ENCODE data around the gene TNS1. TPM values are rescaled to one million over a fixed set of nuclear protein-coding genes. Genes with fewer than 3 reads are reported as not detected.

TNS1 gene
- polyA plus RNA-seq, 3 donors, result 0.26 to 1.6 (median 1.5) TPM

DNA sequence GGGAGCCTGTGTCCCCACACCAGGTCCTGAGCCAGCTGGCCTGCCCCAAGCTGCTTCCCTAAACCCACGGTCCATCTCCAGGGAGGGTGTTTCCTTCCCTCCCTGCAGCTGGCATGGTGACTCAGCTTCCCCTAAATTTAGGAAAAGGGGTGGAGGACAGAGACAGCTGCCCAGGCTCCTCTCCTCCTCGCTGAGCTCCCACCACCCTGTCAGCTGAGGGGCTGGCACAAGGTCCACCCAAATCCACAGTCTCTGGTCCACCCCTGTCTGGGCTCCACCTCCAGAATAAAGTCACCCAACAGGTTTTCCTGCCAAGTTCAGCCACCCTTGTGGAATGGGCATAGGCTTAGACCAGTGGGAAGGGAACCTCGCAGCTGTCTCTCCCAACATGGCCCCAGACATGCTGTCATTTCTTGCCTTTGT lies 156.5 kb downstream of the TNS1 start:
- Histone ChIP-seq H3K9ac (ENCODE audit: insufficient read depth, low read length, poor library complexity, severe bottlenecking) (no peak overlapping the region), H3K4me2 (replicated peaks; ENCODE audit: extremely low read depth, low read length, poor library complexity, severe bottlenecking) (no peak overlapping the region), H3K79me2 (ENCODE audit: insufficient read depth, low read length) (no peaks in the 10 kb centered on the region), H2AFZ (ENCODE audit: insufficient read depth, low read depth, low read length, poor library complexity, severe bottlenecking) (no peak overlapping the region), H3K4me3 (replicated peaks in 1 of 3; ENCODE audit: low read depth in 2 of 3, low read length in 3 of 3) (no peak overlapping the region), H3K4me1 (ENCODE audit: control insufficient read depth in 1 of 2, insufficient read depth in 2 of 2, low read length in 2 of 2) (peaks cover 21 to 29% of the 10 kb centered on the region in 2 donors), H3K27ac (ENCODE audit: low read depth in 1 of 2, low read length in 2 of 2) (no peak overlapping the region), H3K36me3 (replicated peaks in 1 of 2; ENCODE audit: control insufficient read depth in 1 of 2, insufficient read depth in 2 of 2, low read length in 2 of 2) (peaks cover 0 to 21% of the 10 kb centered on the region in 2 donors), H4K20me1 (ENCODE audit: insufficient read depth, low read length) (no peaks in the 10 kb centered on the region), H3K27me3 (ENCODE audit: control insufficient read depth in 2 of 2, insufficient read depth in 2 of 2, low read length in 2 of 2) (peaks cover 0 to 14% of the 10 kb centered on the region in 2 donors), H3K9me3 (replicated peaks in 1 of 2; ENCODE audit: control insufficient read depth in 1 of 2, insufficient read depth in 1 of 2, low read length in 2 of 2) (peaks cover 21% of the 10 kb centered on the region in 2 donors)
- peaks cover 15 to 39% (median 19%) of the 10 kb centered on the region in 3 donors for H3K27me3 Mint-ChIP-seq (ENCODE audit: low read depth in 3 of 3)
- DNase-seq, result peak; percentile 46 to 71 (median 55)
- whole genome bisulfite sequencing (ENCODE audit: insufficient coverage), result 100% methylated on average over 1 of the region's 3 CpGs
- H3K4me1 Mint-ChIP-seq, result peaks cover 29% of the 10 kb centered on the region
- H3K36me3 Mint-ChIP-seq, result peaks cover 14 to 22% of the 10 kb centered on the region in 2 donors
- no peak overlapping the region for H3K4me3 Mint-ChIP-seq
- peaks cover 0 to 10% (median 2%) of the 10 kb centered on the region in 7 donors for H3K9me3 Mint-ChIP-seq
- TF ChIP-seq, protein P1, sequence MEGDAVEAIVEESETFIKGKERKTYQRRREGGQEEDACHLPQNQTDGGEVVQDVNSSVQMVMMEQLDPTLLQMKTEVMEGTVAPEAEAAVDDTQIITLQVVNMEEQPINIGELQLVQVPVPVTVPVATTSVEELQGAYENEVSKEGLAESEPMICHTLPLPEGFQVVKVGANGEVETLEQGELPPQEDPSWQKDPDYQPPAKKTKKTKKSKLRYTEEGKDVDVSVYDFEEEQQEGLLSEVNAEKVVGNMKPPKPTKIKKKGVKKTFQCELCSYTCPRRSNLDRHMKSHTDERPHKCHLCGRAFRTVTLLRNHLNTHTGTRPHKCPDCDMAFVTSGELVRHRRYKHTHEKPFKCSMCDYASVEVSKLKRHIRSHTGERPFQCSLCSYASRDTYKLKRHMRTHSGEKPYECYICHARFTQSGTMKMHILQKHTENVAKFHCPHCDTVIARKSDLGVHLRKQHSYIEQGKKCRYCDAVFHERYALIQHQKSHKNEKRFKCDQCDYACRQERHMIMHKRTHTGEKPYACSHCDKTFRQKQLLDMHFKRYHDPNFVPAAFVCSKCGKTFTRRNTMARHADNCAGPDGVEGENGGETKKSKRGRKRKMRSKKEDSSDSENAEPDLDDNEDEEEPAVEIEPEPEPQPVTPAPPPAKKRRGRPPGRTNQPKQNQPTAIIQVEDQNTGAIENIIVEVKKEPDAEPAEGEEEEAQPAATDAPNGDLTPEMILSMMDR (IDR thresholded peaks at IDR 0.05), result no peak
- intact Hi-C loops (cut with micrococcal nuclease), result loop anchor here in 1 of 2 donors (10.0 kb wide), 1 partner anchor 52 kb away; no protein-coding TSS in a partner anchor
- peak overlapping the region in 1 of 7 donors; percentile 21 for H3K27ac Mint-ChIP-seq

DNA sequence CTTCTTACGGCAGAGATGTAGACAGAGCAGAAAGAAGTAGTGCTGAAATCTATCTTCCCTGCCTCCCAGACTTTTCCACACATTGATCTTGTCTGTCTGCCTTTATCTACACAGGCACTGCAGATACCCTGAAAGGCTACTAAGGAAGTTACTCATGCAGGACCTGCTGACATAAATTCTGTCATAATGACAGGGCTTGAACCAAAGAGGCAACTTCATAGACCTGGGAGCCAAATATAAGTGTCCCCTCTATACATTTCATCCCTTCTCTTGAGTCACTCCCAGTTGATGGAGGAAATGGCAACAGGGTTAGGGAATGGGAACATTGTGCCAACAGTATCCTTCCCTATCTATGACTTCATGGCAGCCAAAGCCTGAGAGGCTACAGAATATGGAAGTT lies 157.5 kb downstream of the TNS1 start:
- Histone ChIP-seq H3K27me3 (ENCODE audit: control insufficient read depth in 2 of 2, insufficient read depth in 2 of 2, low read length in 2 of 2) (peaks cover 0 to 14% of the 10 kb centered on the region in 2 donors), H3K36me3 (replicated peaks in 1 of 2; ENCODE audit: control insufficient read depth in 1 of 2, insufficient read depth in 2 of 2, low read length in 2 of 2) (peaks cover 0 to 21% of the 10 kb centered on the region in 2 donors), H3K27ac (ENCODE audit: low read depth in 1 of 2, low read length in 2 of 2) (no peak overlapping the region), H3K4me3 (replicated peaks in 1 of 3; ENCODE audit: low read depth in 2 of 3, low read length in 3 of 3) (no peak overlapping the region), H4K20me1 (ENCODE audit: insufficient read depth, low read length) (no peaks in the 10 kb centered on the region), H3K9ac (ENCODE audit: insufficient read depth, low read length, poor library complexity, severe bottlenecking) (no peak overlapping the region), H3K9me3 (replicated peaks in 1 of 2; ENCODE audit: control insufficient read depth in 1 of 2, insufficient read depth in 1 of 2, low read length in 2 of 2) (peaks cover 21% of the 10 kb centered on the region in 2 donors), H3K4me1 (ENCODE audit: control insufficient read depth in 1 of 2, insufficient read depth in 2 of 2, low read length in 2 of 2) (peaks cover 11 to 19% of the 10 kb centered on the region in 2 donors), H2AFZ (ENCODE audit: insufficient read depth, low read depth, low read length, poor library complexity, severe bottlenecking) (no peak overlapping the region), H3K4me2 (replicated peaks; ENCODE audit: extremely low read depth, low read length, poor library complexity, severe bottlenecking) (no peak overlapping the region), H3K79me2 (ENCODE audit: insufficient read depth, low read length) (no peaks in the 10 kb centered on the region)
- Mint-ChIP-seq H3K27me3 (ENCODE audit: low read depth in 3 of 3) (peaks cover 11 to 37% (median 17%) of the 10 kb centered on the region in 3 donors), H3K36me3 (peaks cover 14 to 21% of the 10 kb centered on the region in 2 donors), H3K4me3 (no peak overlapping the region), H3K27ac (no peak overlapping the region), H3K4me1 (peaks cover 18% of the 10 kb centered on the region), H3K9me3 (peaks cover 0 to 10% (median 0%) of the 10 kb centered on the region in 7 donors)
- intact Hi-C loops (cut with micrococcal nuclease), result loop anchor here in 1 of 2 donors (10.0 kb wide), 1 partner anchor 50 kb away; no protein-coding TSS in a partner anchor
- TF ChIP-seq, protein P1 (IDR thresholded peaks at IDR 0.05), result no peak
- WGBS (ENCODE audit: insufficient coverage), result no CpG with 5 or more reads among the region's 1 CpG
- peak in 2 of 3 donors; percentile 25 to 35 for DNase-seq

Data from CD14-positive monocyte (primary cell).